GM12878 (cell line): ENCODE results near the gene ZNRF3. TPM values are rescaled to one million over a fixed set of nuclear protein-coding genes. Genes with fewer than 3 reads are reported as not detected.

ENCODE experiments used
- ATAC-seq: fragments of 200-7000 bp; cut with Tn5 transposase; 3 replicates; pipeline ENCODE4 v1.9.1; 2020; ENCODE audit warnings: mild to moderate bottlenecking, moderate library complexity
- BruUV-seq: library from RNA; stranded (reverse); fragments of 400-500 nt; replicated peaks from 2 replicates; lab custom pipeline; 2021; lab: Mats Ljungman, UMichigan
- CTCF ChIA-PET: fragments of 300-600 bp; sonication (Branson Sonifier 250); formaldehyde crosslinking; extraction: SDS; loops from one replicate; lab custom pipeline; 2021; ENCODE audit warnings: inconsistent platforms; lab: Yijun Ruan, JAX
- POLR2A ChIA-PET: fragments of 350-600 bp; formaldehyde crosslinking; extraction: SDS; loops from one replicate; lab custom pipeline; 2021; ENCODE audit warnings: inconsistent platforms; lab: Charles Lee
- RAD21 ChIA-PET: fragments of 300-600 bp; sonication (Branson Sonifier 250); formaldehyde crosslinking; loops from one replicate; lab custom pipeline; 2023; ENCODE audit warnings: antibody characterized with exemption; ENCODE audit not compliant: unreplicated experiment; lab: Charles Lee
- SMC1A ChIA-PET: fragments of 300-600 bp; sonication (Branson Sonifier 250); formaldehyde crosslinking; loops from one replicate; lab custom pipeline; 2023; ENCODE audit not compliant: unreplicated experiment, uncharacterized antibody; lab: Charles Lee
- DNase-seq: peaks from one replicate; pipeline ENCODE4 v3.0.0-alpha.2; 2011; ENCODE audit warnings: low read depth, low spot score
- FAIRE-seq: peaks from 3 replicates; lab custom pipeline; 2011; peaks lifted over from hg19 to GRCh38; lab: Jason Lieb, UNC
- H2AFZ ChIP-seq: 2 replicates; pipeline ENCODE4 v1.6.0; 2011; ENCODE audit warnings: low read depth, low read length, control low read depth; ENCODE audit not compliant: control insufficient read depth
- H3K27ac ChIP-seq: 2 replicates; pipeline ENCODE4 v1.5.1; 2011; ENCODE audit warnings: control low read depth; ENCODE audit not compliant: control insufficient read depth, insufficient read depth
- H3K27me3 ChIP-seq, 2 experiments: replicated peaks in 1 of 2; 2 replicates each; pipeline versions ENCODE4 v1.6.0 to v1.6.1; 2011; ENCODE audit warnings: low read length in 1 of 2; ENCODE audit not compliant: control insufficient read depth in 2 of 2, insufficient read depth in 2 of 2
- H3K36me3 ChIP-seq, 2 experiments: 2 replicates each; pipeline ENCODE4 v1.5.1; 2011; ENCODE audit warnings: low read length in 1 of 2; ENCODE audit not compliant: control insufficient read depth in 2 of 2, insufficient read depth in 2 of 2
- H3K4me1 ChIP-seq: 2 replicates; pipeline ENCODE4 v1.6.1; 2011; ENCODE audit warnings: mild to moderate bottlenecking, low read length, moderate library complexity, mixed read lengths; ENCODE audit not compliant: control insufficient read depth, insufficient read depth
- H3K4me2 ChIP-seq: 2 replicates; pipeline ENCODE4 v1.6.0; 2011; ENCODE audit warnings: control low read depth; ENCODE audit not compliant: control insufficient read depth, insufficient read depth
- H3K4me3 ChIP-seq: fragments of 200-600 bp; sonication (generic); 2 replicates; pipeline ENCODE4 v1.5.1; 2016
- H3K79me2 ChIP-seq: 2 replicates; pipeline ENCODE4 v1.6.0; 2011; ENCODE audit warnings: low read length; ENCODE audit not compliant: control insufficient read depth, insufficient read depth
- H3K9ac ChIP-seq: 2 replicates; pipeline ENCODE4 v1.8.0; 2011; ENCODE audit warnings: low read length, control low read depth, mixed read lengths; ENCODE audit not compliant: control insufficient read depth, insufficient read depth
- H3K9me3 ChIP-seq: replicated peaks from 3 replicates; pipeline ENCODE4 v1.5.1; 2011; ENCODE audit warnings: mild to moderate bottlenecking, low read length; ENCODE audit not compliant: control insufficient read depth, insufficient read depth
- H4K20me1 ChIP-seq: 2 replicates; pipeline ENCODE4 v1.6.0; 2011; ENCODE audit not compliant: control insufficient read depth, insufficient read depth
- ATF7 ChIP-seq: fragments of 450-650 bp; IDR thresholded peaks from 2 replicates; pipeline ENCODE4 v1.6.1; 2016; ENCODE audit warnings: low read depth, mild to moderate bottlenecking
- CBX5 ChIP-seq: sonication (generic); IDR thresholded peaks from 2 replicates; pipeline ENCODE4 v1.6.1; 2016; ENCODE audit warnings: low read depth, moderate library complexity, mild to moderate bottlenecking, inconsistent platforms
- CHD1 ChIP-seq: IDR thresholded peaks from 2 replicates; pipeline ENCODE4 v1.6.1; 2012; ENCODE audit warnings: low read depth, low read length, improper control_type of control experiment
- GATAD2B ChIP-seq: fragments of 450-650 bp; conservative IDR thresholded peaks from 2 replicates; pipeline ENCODE4 v1.6.1; 2017; ENCODE audit warnings: low read depth, mild to moderate bottlenecking, moderate library complexity
- LARP7 ChIP-seq: fragments of 450-650 bp; IDR thresholded peaks from 2 replicates; pipeline ENCODE4 v1.6.1; 2017; ENCODE audit warnings: mild to moderate bottlenecking
- MYB ChIP-seq: fragments of 150-350 bp; IDR thresholded peaks from 2 replicates; pipeline ENCODE4 v1.6.1; 2014; ENCODE audit warnings: mild to moderate bottlenecking, low read depth, low read length, borderline replicate concordance
- NFYB ChIP-seq: IDR thresholded peaks from 2 replicates; pipeline ENCODE4 v1.6.1; 2011; ENCODE audit warnings: low read depth, mild to moderate bottlenecking, low read length, improper control_type of control experiment, moderate library complexity; ENCODE audit not compliant: insufficient read depth
- POLR2A ChIP-seq: IDR thresholded peaks from 2 replicates; pipeline ENCODE4 v1.6.1; 2011; ENCODE audit warnings: low read depth, mild to moderate bottlenecking, low read length
- SP1 ChIP-seq: IDR thresholded peaks from one replicate; pipeline ENCODE4 v1.6.1; 2011; ENCODE audit warnings: low read depth, low read length
- WGBS: methylation state at CpG from one replicate; pipeline ENCODE4 v1.1.6; 2016; ENCODE audit warnings: low lambda C conversion rate; ENCODE audit not compliant: insufficient replicate concordance, insufficient coverage; ENCODE audit errors: missing lambda C conversion rate; 5-methylcytosine and 5-hydroxymethylcytosine counted together
- in situ Hi-C: fragments of 300-500 bp; cut with MboI; formaldehyde crosslinking; loops from 9 replicates; pipeline ENCODE4 v1.14.3; 2018; ENCODE audit warnings: mixed read lengths
- intact Hi-C: fragments of 100-400 bp; cut with micrococcal nuclease; formaldehyde crosslinking; loops from one replicate; pipeline ENCODE4 v1.14.2; 2022; ENCODE audit not compliant: unreplicated experiment
- polyA plus RNA-seq, 11 experiments: library from polyadenylated mRNA; depleted of rRNA in 4 of 11; unstranded in 6 of 11; stranded (reverse) in 5 of 11; fragments of >200 nt; fragmentation: Nextera tagmentation in 4 of 11; fragmentation: Illumina TruSeq in 1 of 11; extraction: Ambion mirVana in 4 of 11; extraction: Trizol in 1 of 11; gene quantifications; 1 replicate in 1 of 11; 2 replicates in 10 of 11; pipeline versions ENCODE4 v1.2.1 to v1.2.3, GENCODE V29; 2011 to 2016; ENCODE audit warnings: inconsistent platforms in 2 of 11, missing spikeins in 2 of 11, low read depth in 1 of 11
- total RNA-seq, 4 experiments: library from RNA; depleted of rRNA in 3 of 4; stranded (reverse); fragments of >200 nt in 3 of 4; fragmentation: Illumina TruSeq in 1 of 4; extraction: Trizol in 1 of 4; gene quantifications; 2 replicates each; pipeline versions ENCODE4 v1.2.1 to v1.2.3, GENCODE V29; 2013 to 2021
- TF ChIP-seq, protein P1 (sequence below): IDR thresholded peaks from 2 replicates; pipeline ENCODE4 v1.6.1; 2012; ENCODE audit warnings: low read depth, low read length, improper control_type of control experiment
- TF ChIP-seq, protein P2 (sequence below): fragments of 450-650 bp; IDR thresholded peaks from 2 replicates; pipeline ENCODE4 v1.6.1; 2017; ENCODE audit warnings: mild to moderate bottlenecking, moderate library complexity
- TF ChIP-seq, protein P3 (sequence below): IDR thresholded peaks from 2 replicates; pipeline ENCODE4 v1.6.1; 2011; ENCODE audit warnings: low read depth, mild to moderate bottlenecking, low read length, moderate library complexity, borderline replicate concordance; ENCODE audit errors: extremely low read depth

The ZNRF3 gene
- total and polyA plus RNA-seq, 10 of the 15 experiments (the other 5 are each of a cell fraction or from before 2014, with no cell fraction given): 0.05 to 2.4 (median 0.46) TPM

DNA sequence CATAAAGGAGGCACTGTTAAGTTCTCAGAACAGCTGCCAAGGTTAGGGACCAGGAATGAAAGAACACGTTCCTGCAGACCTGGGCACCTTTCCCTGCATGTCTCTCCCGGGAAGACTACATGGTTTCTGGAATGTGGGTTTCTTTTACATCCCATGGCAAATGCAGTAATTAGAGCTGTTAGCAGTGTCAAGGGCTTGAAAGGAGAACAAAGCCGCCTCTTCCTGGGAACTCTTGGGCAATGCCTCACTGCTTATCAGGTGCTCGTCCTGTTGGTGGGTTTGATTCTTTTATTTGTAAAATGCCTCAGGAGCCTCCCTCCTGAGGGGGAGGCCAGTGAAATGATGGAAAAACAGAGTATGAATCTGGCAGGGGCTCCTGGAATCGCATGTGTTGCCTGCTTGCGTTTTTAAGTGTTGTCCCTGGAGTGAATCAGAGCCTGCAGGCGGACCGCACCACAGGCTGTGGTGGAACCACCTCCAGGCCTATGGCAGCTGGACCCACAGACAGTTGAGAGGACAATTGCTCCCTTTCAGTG is 179.0 kb downstream of the ZNRF3 start:
- Histone ChIP-seq H3K4me3 (no peak overlapping the region), H3K27ac (no peak overlapping the region), H3K27me3 (peaks cover 0 to 11% of the 10 kb centered on the region in 2 experiments; a peak in 1 of 4 replicates), H4K20me1 (no peaks in the 10 kb centered on the region), H3K79me2 (no peaks in the 10 kb centered on the region), H3K9me3 (no peaks in the 10 kb centered on the region), H3K4me1 (no peaks in the 10 kb centered on the region), H2AFZ (no peak overlapping the region), H3K36me3 (no peaks in the 10 kb centered on the region), H3K9ac (no peak overlapping the region), H3K4me2 (no peak overlapping the region)
- BruUV-seq: no TSS peak
- in situ Hi-C loops: no loop called here
- DNase-seq: no peak
- no peak for ATAC-seq
- intact Hi-C loops: no loop called here
- WGBS: 45% methylated on average over 8 of the region's 8 CpGs
- CTCF ChIA-PET: interaction anchor here (0.7 to 1.9 kb wide), 4 partner anchors 8 to 34 kb away, joined by 3 to 6 read pairs (median 4); partner anchors contain the start of gene KREMEN1
- TF ChIP-seq LARP7 (no peak), ATF7 (no peak), SP1 (no peak), CHD1 (no peak), MYB (no peak), CBX5 (no peak), GATAD2B (no peak), NFYB (no peak), POLR2A (no peak)
- TF ChIP-seq, protein P1, sequence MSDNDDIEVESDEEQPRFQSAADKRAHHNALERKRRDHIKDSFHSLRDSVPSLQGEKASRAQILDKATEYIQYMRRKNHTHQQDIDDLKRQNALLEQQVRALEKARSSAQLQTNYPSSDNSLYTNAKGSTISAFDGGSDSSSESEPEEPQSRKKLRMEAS: no peak
- TF ChIP-seq, protein P2, sequence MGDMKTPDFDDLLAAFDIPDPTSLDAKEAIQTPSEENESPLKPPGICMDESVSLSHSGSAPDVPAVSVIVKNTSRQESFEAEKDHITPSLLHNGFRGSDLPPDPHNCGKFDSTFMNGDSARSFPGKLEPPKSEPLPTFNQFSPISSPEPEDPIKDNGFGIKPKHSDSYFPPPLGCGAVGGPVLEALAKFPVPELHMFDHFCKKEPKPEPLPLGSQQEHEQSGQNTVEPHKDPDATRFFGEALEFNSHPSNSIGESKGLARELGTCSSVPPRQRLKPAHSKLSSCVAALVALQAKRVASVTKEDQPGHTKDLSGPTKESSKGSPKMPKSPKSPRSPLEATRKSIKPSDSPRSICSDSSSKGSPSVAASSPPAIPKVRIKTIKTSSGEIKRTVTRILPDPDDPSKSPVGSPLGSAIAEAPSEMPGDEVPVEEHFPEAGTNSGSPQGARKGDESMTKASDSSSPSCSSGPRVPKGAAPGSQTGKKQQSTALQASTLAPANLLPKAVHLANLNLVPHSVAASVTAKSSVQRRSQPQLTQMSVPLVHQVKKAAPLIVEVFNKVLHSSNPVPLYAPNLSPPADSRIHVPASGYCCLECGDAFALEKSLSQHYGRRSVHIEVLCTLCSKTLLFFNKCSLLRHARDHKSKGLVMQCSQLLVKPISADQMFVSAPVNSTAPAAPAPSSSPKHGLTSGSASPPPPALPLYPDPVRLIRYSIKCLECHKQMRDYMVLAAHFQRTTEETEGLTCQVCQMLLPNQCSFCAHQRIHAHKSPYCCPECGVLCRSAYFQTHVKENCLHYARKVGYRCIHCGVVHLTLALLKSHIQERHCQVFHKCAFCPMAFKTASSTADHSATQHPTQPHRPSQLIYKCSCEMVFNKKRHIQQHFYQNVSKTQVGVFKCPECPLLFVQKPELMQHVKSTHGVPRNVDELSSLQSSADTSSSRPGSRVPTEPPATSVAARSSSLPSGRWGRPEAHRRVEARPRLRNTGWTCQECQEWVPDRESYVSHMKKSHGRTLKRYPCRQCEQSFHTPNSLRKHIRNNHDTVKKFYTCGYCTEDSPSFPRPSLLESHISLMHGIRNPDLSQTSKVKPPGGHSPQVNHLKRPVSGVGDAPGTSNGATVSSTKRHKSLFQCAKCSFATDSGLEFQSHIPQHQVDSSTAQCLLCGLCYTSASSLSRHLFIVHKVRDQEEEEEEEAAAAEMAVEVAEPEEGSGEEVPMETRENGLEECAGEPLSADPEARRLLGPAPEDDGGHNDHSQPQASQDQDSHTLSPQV: no peak
- TF ChIP-seq, protein P3, sequence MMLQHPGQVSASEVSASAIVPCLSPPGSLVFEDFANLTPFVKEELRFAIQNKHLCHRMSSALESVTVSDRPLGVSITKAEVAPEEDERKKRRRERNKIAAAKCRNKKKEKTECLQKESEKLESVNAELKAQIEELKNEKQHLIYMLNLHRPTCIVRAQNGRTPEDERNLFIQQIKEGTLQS: no peak
- no peak for FAIRE-seq
- SMC1A ChIA-PET: no interaction called here
- POLR2A ChIA-PET: no interaction called here
- RAD21 ChIA-PET: interaction anchor here (1.0 kb wide), 1 partner anchor 92 kb away, joined by 3 read pairs; no protein-coding TSS in a partner anchor
